PC-9 (cell line): ENCODE results near the gene MRPL34.

Experiments used
- CTCF ChIP-seq: fragments of 200-600 bp; sonication (generic); conservative IDR thresholded peaks from 2 replicates; pipeline ENCODE4 v1.6.1; 2017; ENCODE audit warnings: mixed run types, antibody characterized with exemption, mild to moderate bottlenecking, moderate library complexity
- EZH2 ChIP-seq: fragments of 200-600 bp; sonication (generic); IDR thresholded peaks from 2 replicates; pipeline ENCODE4 v1.8.0; 2017; ENCODE audit warnings: antibody characterized with exemption, low read depth

- no peak for TF ChIP-seq CTCF
- no peak for TF ChIP-seq EZH2
Observed at GRCh38 chr19:17305216-17305516, 506 bp upstream of the MRPL34 start.
